Left renal cortex interstitium (tissue), 4 donors: Measurements from ENCODE around the gene FOXO1. TPM values are rescaled to one million over a fixed set of nuclear protein-coding genes. Genes with fewer than 3 reads are reported as not detected.

ENCODE experiments used
- DNase-seq, 4 donors: peaks; one replicate each; pipeline ENCODE4 v3.0.0-alpha.2; 2013; ENCODE audit warnings: low read depth in 4 of 4, low spot score in 2 of 4, missing footprints in 1 of 4
- polyA plus RNA-seq, 4 donors: library from polyadenylated mRNA; unstranded; fragments of 120-200 nt; gene quantifications; one replicate each; pipeline ENCODE4 v1.2.1, GENCODE V29; 2013; ENCODE audit not compliant: insufficient read length in 4 of 4

The FOXO1 gene
- polyA plus RNA-seq, 4 donors = 13.9 to 18.0 (median 14.6) TPM

- DNase-seq = no peak
Observed at GRCh38 chr13:40517486-40518480, 148.7 kb downstream of the FOXO1 start.

- DNase-seq = no peak
Observed at GRCh38 chr13:40515702-40516101, 150.7 kb downstream of the FOXO1 start.

GRCh38 chr13:40514802-40515201 lies 151.6 kb downstream of the FOXO1 start:
- no peak for DNase-seq

GRCh38 chr13:40509876-40510275 lies 156.6 kb downstream of the FOXO1 start:
- no peak for DNase-seq

GRCh38 chr13:40508767-40509342 lies 157.6 kb downstream of the FOXO1 start:
- no peak for DNase-seq

GRCh38 chr13:40508127-40508526 lies 158.3 kb downstream of the FOXO1 start:
- peak in 1 of 4 donors; percentile 4 for DNase-seq

GRCh38 chr13:40506592-40507446 lies 159.6 kb downstream of the FOXO1 start:
- no peak for DNase-seq

Other genes with a start within 250 kb of the FOXO1 start
- gene MRPS31, start 104.5 kb upstream of the FOXO1 start, polyA plus RNA-seq = 10 to 100 TPM; 39.6 to 59.6 (median 48.0) TPM
- gene SLC25A15, start 123.0 kb upstream of the FOXO1 start, polyA plus RNA-seq = 10 to 100 TPM; 14.6 to 18.1 (median 17.5) TPM